GM12865 (cell line): Measurements from ENCODE around the gene KRT79.

Experiments
- DNase-seq: peaks from one replicate; pipeline ENCODE4 v3.0.0; 2010; ENCODE audit warnings: low read depth
- H3K4me3 ChIP-seq: 2 replicates; pipeline ENCODE4 v1.5.1; 2011; ENCODE audit warnings: mild to moderate bottlenecking, low read depth, low read length, control low read depth
- TF ChIP-seq, protein P1 (sequence below): IDR thresholded peaks from 2 replicates; pipeline ENCODE4 v1.5.1; 2011; ENCODE audit warnings: low read length, control low read depth, low read depth, inconsistent platforms; ENCODE audit not compliant: insufficient read depth; ENCODE audit errors: missing control alignments

Gene KRT79

DNA sequence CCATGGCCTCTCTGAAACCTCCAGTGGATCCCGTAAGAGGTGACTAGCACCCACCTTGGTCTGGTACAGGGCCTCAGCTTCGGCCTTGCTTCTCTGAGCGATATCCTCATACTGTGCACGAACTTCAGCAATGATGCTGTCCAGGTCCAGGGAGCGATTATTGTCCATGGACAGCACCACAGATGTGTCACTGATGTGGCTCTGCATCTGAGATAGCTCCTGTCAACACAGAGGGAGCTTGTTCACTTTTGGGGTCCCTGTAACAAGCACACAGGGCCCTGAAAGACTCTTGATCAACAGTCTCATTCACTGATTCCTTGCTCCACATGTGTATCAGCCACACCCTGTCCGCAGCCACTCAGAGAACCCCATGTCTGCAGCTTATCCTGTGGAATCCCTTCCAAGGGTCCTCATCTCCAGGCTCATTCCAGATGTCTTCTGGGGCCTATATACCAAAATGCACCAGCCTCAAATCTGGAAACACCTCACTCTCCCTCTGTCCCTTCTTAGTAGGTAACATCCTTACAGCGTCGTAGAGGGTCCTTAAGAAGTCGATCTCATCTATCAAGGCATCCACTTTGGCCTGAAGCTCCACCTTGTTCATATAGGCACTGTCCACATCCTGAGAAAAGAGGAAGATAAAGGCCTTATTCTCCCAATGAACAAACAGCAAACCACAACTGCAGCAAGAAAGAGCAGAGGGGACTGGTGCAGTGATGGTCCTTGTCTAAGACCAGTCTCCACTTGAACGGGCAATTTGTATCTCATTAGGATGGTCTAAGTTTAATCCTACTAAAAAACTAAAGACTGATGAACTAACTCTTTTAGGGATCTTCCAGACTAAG is 41.7 kb downstream of the KRT79 start:
- no peak for DNase-seq
- no peak overlapping the region for H3K4me3 ChIP-seq
- TF ChIP-seq, protein P1, sequence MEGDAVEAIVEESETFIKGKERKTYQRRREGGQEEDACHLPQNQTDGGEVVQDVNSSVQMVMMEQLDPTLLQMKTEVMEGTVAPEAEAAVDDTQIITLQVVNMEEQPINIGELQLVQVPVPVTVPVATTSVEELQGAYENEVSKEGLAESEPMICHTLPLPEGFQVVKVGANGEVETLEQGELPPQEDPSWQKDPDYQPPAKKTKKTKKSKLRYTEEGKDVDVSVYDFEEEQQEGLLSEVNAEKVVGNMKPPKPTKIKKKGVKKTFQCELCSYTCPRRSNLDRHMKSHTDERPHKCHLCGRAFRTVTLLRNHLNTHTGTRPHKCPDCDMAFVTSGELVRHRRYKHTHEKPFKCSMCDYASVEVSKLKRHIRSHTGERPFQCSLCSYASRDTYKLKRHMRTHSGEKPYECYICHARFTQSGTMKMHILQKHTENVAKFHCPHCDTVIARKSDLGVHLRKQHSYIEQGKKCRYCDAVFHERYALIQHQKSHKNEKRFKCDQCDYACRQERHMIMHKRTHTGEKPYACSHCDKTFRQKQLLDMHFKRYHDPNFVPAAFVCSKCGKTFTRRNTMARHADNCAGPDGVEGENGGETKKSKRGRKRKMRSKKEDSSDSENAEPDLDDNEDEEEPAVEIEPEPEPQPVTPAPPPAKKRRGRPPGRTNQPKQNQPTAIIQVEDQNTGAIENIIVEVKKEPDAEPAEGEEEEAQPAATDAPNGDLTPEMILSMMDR = no peak

GRCh38 chr12:52791271-52792184 is 42.6 kb downstream of the KRT79 start:
- no peak overlapping the region for H3K4me3 ChIP-seq
- TF ChIP-seq, protein P1 = no peak
- DNase-seq = no peak

- TF ChIP-seq, protein P1 = no peak
- H3K4me3 ChIP-seq = no peak overlapping the region
- no peak for DNase-seq
Observed at GRCh38 chr12:52790427-52791270, 43.5 kb downstream of the KRT79 start.

- TF ChIP-seq, protein P1 = no peak
- no peak for DNase-seq
Observed at GRCh38 chr12:52789637-52790426, 44.3 kb downstream of the KRT79 start.

DNA sequence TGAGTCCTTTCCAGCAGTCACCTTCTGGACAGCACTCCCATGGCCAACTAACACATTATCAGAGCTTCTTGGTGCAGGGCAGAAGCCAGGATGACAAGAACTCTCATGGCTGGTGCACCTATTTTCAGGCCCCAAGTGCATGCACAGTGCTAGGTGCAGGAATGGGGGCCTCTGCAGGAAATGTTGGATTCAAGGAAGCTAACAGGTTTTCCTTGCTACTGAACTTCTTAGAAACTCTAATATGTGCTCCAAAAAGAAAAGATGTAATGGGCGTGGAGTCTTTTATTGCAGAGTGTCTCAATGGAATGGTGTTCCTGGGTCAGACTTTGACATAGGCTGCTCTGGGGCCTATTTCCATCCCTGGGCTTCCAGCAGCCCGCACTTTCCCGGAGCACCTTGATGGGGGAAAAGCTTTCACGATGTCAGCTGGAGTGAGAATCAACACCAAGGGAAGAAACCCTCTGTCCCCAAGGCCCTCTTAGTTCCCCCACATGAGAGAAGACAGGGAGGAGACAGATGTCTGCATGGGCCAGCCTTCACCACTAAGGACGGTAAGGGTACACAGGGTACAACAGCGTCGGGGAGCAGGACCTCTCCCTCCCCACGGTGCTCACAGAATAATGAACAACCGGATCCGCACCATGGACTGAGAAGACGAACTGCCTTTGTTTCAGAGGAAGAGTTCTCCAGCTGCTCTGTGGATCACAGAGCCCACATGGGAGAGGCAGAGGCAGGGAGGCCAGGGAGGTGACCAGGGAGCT is 45.1 kb downstream of the KRT79 start:
- TF ChIP-seq, protein P1 = no peak
- DNase-seq = no peak
- H3K4me3 ChIP-seq = no peak overlapping the region

More at GRCh38 chr12:52789637-52790426, 44.3 kb downstream of the KRT79 start:
- H3K4me3 ChIP-seq = no peak overlapping the region
